IMR-90 (cell line): ENCODE results near the gene SPHK2. TPM values are rescaled to one million over a fixed set of nuclear protein-coding genes. Genes with fewer than 3 reads are reported as not detected.
A peak's percentile ranks its signal among the peaks of the same experiment; 100 is the strongest.

Experiments used
- ATAC-seq: fragments of 200-7000 bp; cut with Tn5 transposase; 2 replicates; pipeline ENCODE4 v1.9.1; 2020; ENCODE audit warnings: low read depth, mild to moderate bottlenecking, moderate library complexity
- BruUV-seq: library from RNA; stranded (reverse); fragments of 400-500 nt; replicated peaks from 2 replicates; lab custom pipeline; 2021; lab: Mats Ljungman, UMichigan
- CTCF ChIA-PET: fragments of 300-600 bp; formaldehyde crosslinking; extraction: SDS; loops from one replicate; lab custom pipeline; 2021; ENCODE audit warnings: antibody characterized with exemption; lab: Yijun Ruan, JAX
- POLR2A ChIA-PET: fragments of 300-600 bp; sonication (Branson Sonifier 250); formaldehyde crosslinking; loops from one replicate; lab custom pipeline; 2022; ENCODE audit warnings: antibody characterized with exemption; ENCODE audit not compliant: unreplicated experiment; lab: Charles Lee
- DNase-seq: peaks from one replicate; pipeline ENCODE4 v3.0.0; 2013
- H2AFZ ChIP-seq: replicated peaks from 2 replicates; pipeline ENCODE3; 2013; ENCODE audit warnings: low read length, mild to moderate bottlenecking; ENCODE audit not compliant: poor library complexity
- H2AK5ac ChIP-seq: 2 replicates; pipeline ENCODE4 v1.6.1; 2013; ENCODE audit warnings: low read depth, low read length, inconsistent platforms
- H2AK9ac ChIP-seq: replicated peaks from 2 replicates; pipeline ENCODE3; 2013; ENCODE audit warnings: mild to moderate bottlenecking, low read depth, low read length, moderate library complexity; ENCODE audit not compliant: poor library complexity
- H2BK120ac ChIP-seq: 2 replicates; pipeline ENCODE4 v1.6.1; 2013; ENCODE audit warnings: low read depth, low read length, inconsistent platforms
- H2BK15ac ChIP-seq: 3 replicates; pipeline ENCODE4 v1.6.1; 2013; ENCODE audit warnings: low read depth, low read length, inconsistent platforms
- H2BK20ac ChIP-seq: 2 replicates; pipeline ENCODE4 v1.6.1; 2013; ENCODE audit warnings: low read depth, mild to moderate bottlenecking, inconsistent platforms, low read length, moderate library complexity
- H2BK5ac ChIP-seq: 2 replicates; pipeline ENCODE4 v1.6.1; 2013; ENCODE audit warnings: mild to moderate bottlenecking, low read depth, low read length, inconsistent platforms; ENCODE audit not compliant: poor library complexity, severe bottlenecking
- H3K14ac ChIP-seq: replicated peaks from 2 replicates; pipeline ENCODE4 v1.6.1; 2013; ENCODE audit warnings: low read depth, low read length, inconsistent platforms
- H3K18ac ChIP-seq: 2 replicates; pipeline ENCODE4 v1.6.1; 2013; ENCODE audit warnings: low read depth, low read length, control low read depth
- H3K23ac ChIP-seq: 2 replicates; pipeline ENCODE4 v1.6.1; 2013; ENCODE audit warnings: low read depth, low read length, inconsistent platforms
- H3K27ac ChIP-seq: 2 replicates; pipeline ENCODE4 v1.5.1; 2013; ENCODE audit warnings: mild to moderate bottlenecking, control low read depth, low read length; ENCODE audit not compliant: insufficient read depth
- H3K27me3 ChIP-seq: 2 replicates; pipeline ENCODE4 v1.6.1; 2013; ENCODE audit warnings: low read length; ENCODE audit not compliant: control insufficient read depth, insufficient read depth
- H3K36me3 ChIP-seq: 2 replicates; pipeline ENCODE4 v1.6.1; 2013; ENCODE audit warnings: low read length, mixed read lengths; ENCODE audit not compliant: control insufficient read depth, insufficient read depth
- H3K4ac ChIP-seq: 2 replicates; pipeline ENCODE4 v1.6.1; 2013; ENCODE audit warnings: low read depth, low read length, inconsistent platforms
- H3K4me1 ChIP-seq: 2 replicates; pipeline ENCODE4 v1.6.1; 2013; ENCODE audit warnings: low read length, mixed read lengths; ENCODE audit not compliant: control insufficient read depth, insufficient read depth
- H3K4me2 ChIP-seq: 2 replicates; pipeline ENCODE4 v1.6.1; 2013; ENCODE audit warnings: low read depth, mild to moderate bottlenecking, control low read depth, low read length, moderate library complexity
- H3K4me3 ChIP-seq: 2 replicates; pipeline ENCODE4 v1.5.1; 2013; ENCODE audit warnings: low read depth, mild to moderate bottlenecking, control low read depth, low read length, moderate library complexity; ENCODE audit not compliant: insufficient read depth
- H3K56ac ChIP-seq: 2 replicates; pipeline ENCODE4 v1.6.1; 2013; ENCODE audit warnings: low read length, inconsistent platforms; ENCODE audit not compliant: insufficient read depth; ENCODE audit errors: extremely low read depth
- H3K79me1 ChIP-seq, 2 experiments: 2 replicates each; pipeline ENCODE4 v1.6.1; 2013; ENCODE audit warnings: low read length in 2 of 2, inconsistent platforms in 1 of 2, low read depth in 1 of 2
- H3K9ac ChIP-seq: 2 replicates; pipeline ENCODE4 v1.6.1; 2013; ENCODE audit warnings: low read depth, low read length, control low read depth
- H3K9me1 ChIP-seq: 2 replicates; pipeline ENCODE4 v1.6.1; 2013; ENCODE audit warnings: low read length, inconsistent platforms; ENCODE audit not compliant: insufficient read depth
- H3K9me3 ChIP-seq: 2 replicates; pipeline ENCODE4 v1.6.1; 2013; ENCODE audit warnings: low read length; ENCODE audit not compliant: control insufficient read depth, insufficient read depth
- H4K20me1 ChIP-seq: 2 replicates; pipeline ENCODE4 v1.6.1; 2013; ENCODE audit warnings: low read length, inconsistent platforms; ENCODE audit not compliant: insufficient read depth
- H4K5ac ChIP-seq: 2 replicates; pipeline ENCODE4 v1.6.1; 2013; ENCODE audit warnings: mild to moderate bottlenecking, low read depth, low read length, control low read depth
- H4K8ac ChIP-seq, 2 experiments: 2 replicates each; pipeline ENCODE4 v1.6.1; 2013; ENCODE audit warnings: low read depth in 2 of 2, low read length in 2 of 2, control low read depth in 1 of 2, inconsistent platforms in 1 of 2
- H4K91ac ChIP-seq: 2 replicates; pipeline ENCODE4 v1.6.1; 2013; ENCODE audit warnings: low read depth, low read length, inconsistent platforms; ENCODE audit not compliant: insufficient read depth
- BHLHE40 ChIP-seq: fragments of 150-350 bp; IDR thresholded peaks from 2 replicates; pipeline ENCODE4 v1.6.1; 2016; ENCODE audit warnings: mild to moderate bottlenecking, low read depth, low read length
- CEBPB ChIP-seq: IDR thresholded peaks from 2 replicates; pipeline ENCODE4 v1.6.1; 2012; ENCODE audit warnings: low read depth, low read length, improper control_type of control experiment
- CHD1 ChIP-seq: IDR thresholded peaks from 2 replicates; pipeline ENCODE4 v1.6.1; 2012; ENCODE audit warnings: low read depth, low read length, improper control_type of control experiment
- CTCF ChIP-seq: conservative IDR thresholded peaks from 2 replicates; pipeline ENCODE4 v1.5.1; 2012; ENCODE audit warnings: mild to moderate bottlenecking, low read depth, low read length, improper control_type of control experiment
- ELK1 ChIP-seq: fragments of 150-350 bp; IDR thresholded peaks from 2 replicates; pipeline ENCODE4 v1.6.1; 2016; ENCODE audit warnings: low read depth, mild to moderate bottlenecking, low read length, moderate library complexity, borderline replicate concordance
- FOS ChIP-seq: fragments of 150-350 bp; IDR thresholded peaks from 2 replicates; pipeline ENCODE4 v1.6.1; 2016; ENCODE audit warnings: low read depth, low read length
- MAFK ChIP-seq: IDR thresholded peaks from 2 replicates; pipeline ENCODE4 v1.6.1; 2012; ENCODE audit warnings: low read depth, low read length, improper control_type of control experiment
- MAZ ChIP-seq: IDR thresholded peaks from 2 replicates; pipeline ENCODE4 v1.6.1; 2012; ENCODE audit warnings: low read depth, mild to moderate bottlenecking, low read length, improper control_type of control experiment, moderate library complexity, borderline replicate concordance
- MXI1 ChIP-seq: IDR thresholded peaks from 2 replicates; pipeline ENCODE4 v1.6.1; 2012; ENCODE audit warnings: low read depth, mild to moderate bottlenecking, low read length, moderate library complexity, borderline replicate concordance
- NFE2L2 ChIP-seq: fragments of 150-350 bp; IDR thresholded peaks from 2 replicates; pipeline ENCODE4 v1.6.1; 2016; ENCODE audit warnings: low read depth, mild to moderate bottlenecking, low read length
- POLR2A ChIP-seq: IDR thresholded peaks from 2 replicates; pipeline ENCODE4 v1.6.1; 2012; ENCODE audit warnings: mild to moderate bottlenecking, low read depth, low read length
- RAD21 ChIP-seq: IDR thresholded peaks from 2 replicates; pipeline ENCODE4 v1.6.1; 2012; ENCODE audit warnings: low read length, improper control_type of control experiment
- RCOR1 ChIP-seq: IDR thresholded peaks from 2 replicates; pipeline ENCODE4 v1.6.1; 2012; ENCODE audit warnings: mild to moderate bottlenecking, low read length, improper control_type of control experiment; ENCODE audit not compliant: insufficient replicate concordance
- RFX5 ChIP-seq: IDR thresholded peaks from 2 replicates; pipeline ENCODE4 v1.8.0; 2012; ENCODE audit warnings: low read depth, mild to moderate bottlenecking, low read length, moderate library complexity
- SMC3 ChIP-seq: fragments of 150-350 bp; IDR thresholded peaks from 2 replicates; pipeline ENCODE4 v1.6.1; 2016; ENCODE audit warnings: low read depth, mild to moderate bottlenecking, antibody characterized with exemption, low read length, moderate library complexity
- WGBS, 2 experiments: methylation state at CpG; one replicate each; pipeline versions ENCODE4 v1.1.5 to v1.1.7; 2013; ENCODE audit warnings: missing lambda C conversion rate in 2 of 2; ENCODE audit not compliant: insufficient read length in 1 of 2; ENCODE audit errors: extremely low coverage in 2 of 2; 5-methylcytosine and 5-hydroxymethylcytosine counted together
- dilution Hi-C: fragments of 300-500 bp; cut with HindIII; formaldehyde crosslinking; loops from one replicate; pipeline ENCODE4 v1.14.3; 2018; ENCODE audit warnings: low sequenced_read_pairs; ENCODE audit not compliant: unreplicated experiment
- in situ Hi-C: fragments of 300-500 bp; cut with MboI; formaldehyde crosslinking; loops from 3 replicates; pipeline ENCODE4 v1.14.3; 2019; ENCODE audit warnings: low sequenced_read_pairs, inconsistent platforms, mixed read lengths
- intact Hi-C: fragments of 100-400 bp; cut with micrococcal nuclease; formaldehyde crosslinking; loops from 2 replicates; pipeline ENCODE4 v1.10.0; 2022
- polyA plus RNA-seq, 3 experiments: library from polyadenylated mRNA; depleted of rRNA; stranded (reverse); fragments of >200 nt; gene quantifications; 2 replicates each; pipeline ENCODE4 v1.2.3, GENCODE V29; 2012; ENCODE audit warnings: low replicate concordance in 1 of 3
- total RNA-seq: library from RNA; depleted of rRNA; stranded (reverse); fragments of >200 nt; gene quantifications from 2 replicates; pipeline ENCODE4 v1.2.3, GENCODE V29; 2012

Gene SPHK2
- total and polyA plus RNA-seq, 2 of the 4 experiments (the other 2 are of a cell fraction), result 1.6 to 9.9 TPM

GRCh38 chr19:48637449-48637947 is 18.2 kb downstream of the SPHK2 start:
- peak overlapping the region; percentile 43 to 93 for H4K8ac ChIP-seq
- H3K9me3 ChIP-seq, result no peaks in the 10 kb centered on the region
- peak overlapping the region; percentile 84; the same call in 1 of the 2 replicates for H3K56ac ChIP-seq
- H3K4me3 ChIP-seq, result peak overlapping the region; percentile 62
- intact Hi-C loops (no loop called here), in situ Hi-C loops (no loop called here), dilution Hi-C loops (no loop called here)
- ATAC-seq (peak; percentile 79), DNase-seq (peak; percentile 99)
- peaks cover 0 to 18% of the 10 kb centered on the region in 2 experiments; a peak in 3 of 4 replicates for H3K79me1 ChIP-seq
- H3K27me3 ChIP-seq, result no peaks in the 10 kb centered on the region
- peak overlapping the region; percentile 65 for H3K14ac ChIP-seq
- peak overlapping the region; percentile 65 for H3K4me2 ChIP-seq
- H3K27ac ChIP-seq, result peak overlapping the region; percentile 81
- peak overlapping the region; percentile 72 for H4K5ac ChIP-seq
- H2BK5ac ChIP-seq, result peak overlapping the region; percentile 76
- H2AK5ac ChIP-seq, result no peak overlapping the region; the same call in 1 of the 2 replicates
- 1% methylated on average over 29 of the region's 38 CpGs; no CpG with 5 or more reads in 1 of the 2 experiments for WGBS, 2 experiments
- H4K91ac ChIP-seq, result peak overlapping the region; percentile 77
- H2AK9ac ChIP-seq, result peak overlapping the region; percentile 84
- ChIA-PET CTCF (no interaction called here), POLR2A (interaction anchor here (0.5 to 0.7 kb wide), 3 partner anchors 18 to 61 kb away, joined by 3 read pairs; partner anchors contain the start of genes RPL18 and SPHK2)
- H3K4ac ChIP-seq, result peak overlapping the region; percentile 96
- H2BK120ac ChIP-seq, result peak overlapping the region; percentile 50
- peak overlapping the region; percentile 95 for H2AFZ ChIP-seq
- BruUV-seq, result no TSS peak
- peak overlapping the region; percentile 77; the same call in 2 of the 3 replicates for H2BK15ac ChIP-seq
- H3K36me3 ChIP-seq, result no peaks in the 10 kb centered on the region; the same call in 1 of the 2 replicates
- H4K20me1 ChIP-seq, result peaks cover 4% of the 10 kb centered on the region; the same call in 1 of the 2 replicates
- peak overlapping the region; percentile 81; the same call in 1 of the 2 replicates for H2BK20ac ChIP-seq
- H3K9ac ChIP-seq, result peak overlapping the region; percentile 60
- peak overlapping the region; percentile 64 for H3K23ac ChIP-seq
- peaks cover 24% of the 10 kb centered on the region for H3K9me1 ChIP-seq
- peak overlapping the region; percentile 71 for H3K18ac ChIP-seq
- H3K4me1 ChIP-seq, result peaks cover 28% of the 10 kb centered on the region
- TF ChIP-seq RFX5, result no peak
- TF ChIP-seq SMC3, result no peak
- TF ChIP-seq MAZ, result peak; percentile 97
- TF ChIP-seq MXI1, result peak; percentile 36; the same call in 1 of the 2 replicates
- TF ChIP-seq ELK1, result no peak
- TF ChIP-seq NFE2L2, result peak; percentile 52; the same call in 1 of the 2 replicates
- no peak for TF ChIP-seq RAD21
- no peak for TF ChIP-seq POLR2A
- no peak for TF ChIP-seq RCOR1
- TF ChIP-seq CHD1, result no peak
- TF ChIP-seq FOS, result peak; percentile 64
- peak; percentile 80 for TF ChIP-seq BHLHE40
- no peak for TF ChIP-seq CEBPB
- TF ChIP-seq CTCF, result no peak
- no peak for TF ChIP-seq MAFK
